GM10266 (cell line): Measurements from ENCODE around the gene ESR1.

ENCODE experiments used
- DNase-seq: peaks from one replicate; pipeline ENCODE4 v3.0.0; 2012; ENCODE audit errors: extremely low spot score
- CTCF ChIP-seq: IDR thresholded peaks from 2 replicates; pipeline ENCODE4 v1.5.1; 2012; ENCODE audit warnings: mild to moderate bottlenecking, low read depth; ENCODE audit not compliant: control insufficient read depth, insufficient read depth; ENCODE audit errors: missing control alignments

Gene ESR1

GRCh38 chr6:151807513-151808370 lies at the start of gene ESR1:
Gene ESR1, plus strand, starts transcription at chr6:151807682. Its CDS starts 231 bp downstream, at chr6:151807913.
- no peak for TF ChIP-seq CTCF
- peak; percentile 23 for DNase-seq

GRCh38 chr6:151760486-151760885 lies 47.0 kb upstream of the ESR1 start:
- DNase-seq, result no peak
- no peak for TF ChIP-seq CTCF

- TF ChIP-seq CTCF, result no peak
- DNase-seq, result no peak
Measured at GRCh38 chr6:151761851-151762250, 45.6 kb upstream of the ESR1 start.

GRCh38 chr6:151762817-151763216 lies 44.7 kb upstream of the ESR1 start:
- TF ChIP-seq CTCF, result no peak
- DNase-seq, result no peak

GRCh38 chr6:151763303-151763702 lies 44.2 kb upstream of the ESR1 start:
- DNase-seq, result no peak
- no peak for TF ChIP-seq CTCF

- DNase-seq, result peak; percentile 52
- TF ChIP-seq CTCF, result peak; percentile 51
Measured at GRCh38 chr6:151763938-151764680, 43.4 kb upstream of the ESR1 start.

GRCh38 chr6:151765444-151765886 lies 42.0 kb upstream of the ESR1 start:
- peak; percentile 59 for DNase-seq
- TF ChIP-seq CTCF, result peak; percentile 64
